ENCODE data around the gene PRKD1.

DNA sequence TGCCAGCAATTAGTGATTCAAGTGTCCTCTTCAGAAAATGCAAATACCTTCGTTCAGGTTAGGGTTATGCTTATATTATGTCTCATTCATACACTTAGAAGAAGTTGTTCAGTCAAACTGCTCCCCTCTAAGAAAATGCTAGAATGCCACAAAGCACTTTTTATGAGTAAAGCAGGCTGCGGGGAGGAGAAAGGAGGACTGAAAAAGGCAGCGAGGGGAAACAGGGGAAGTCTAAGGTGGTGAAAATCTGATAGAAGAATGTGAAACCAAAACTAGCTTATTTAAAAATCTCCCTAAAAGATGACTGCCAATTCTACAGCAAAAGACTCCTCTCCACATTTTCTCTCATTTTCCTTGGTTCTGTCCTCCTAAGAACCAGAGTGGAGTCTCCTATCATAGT lies 70.1 kb downstream of the PRKD1 start:
- TF ChIP-seq POLR2A (IDR thresholded peaks at IDR 0.05), result no peak
- TF ChIP-seq, protein P1, sequence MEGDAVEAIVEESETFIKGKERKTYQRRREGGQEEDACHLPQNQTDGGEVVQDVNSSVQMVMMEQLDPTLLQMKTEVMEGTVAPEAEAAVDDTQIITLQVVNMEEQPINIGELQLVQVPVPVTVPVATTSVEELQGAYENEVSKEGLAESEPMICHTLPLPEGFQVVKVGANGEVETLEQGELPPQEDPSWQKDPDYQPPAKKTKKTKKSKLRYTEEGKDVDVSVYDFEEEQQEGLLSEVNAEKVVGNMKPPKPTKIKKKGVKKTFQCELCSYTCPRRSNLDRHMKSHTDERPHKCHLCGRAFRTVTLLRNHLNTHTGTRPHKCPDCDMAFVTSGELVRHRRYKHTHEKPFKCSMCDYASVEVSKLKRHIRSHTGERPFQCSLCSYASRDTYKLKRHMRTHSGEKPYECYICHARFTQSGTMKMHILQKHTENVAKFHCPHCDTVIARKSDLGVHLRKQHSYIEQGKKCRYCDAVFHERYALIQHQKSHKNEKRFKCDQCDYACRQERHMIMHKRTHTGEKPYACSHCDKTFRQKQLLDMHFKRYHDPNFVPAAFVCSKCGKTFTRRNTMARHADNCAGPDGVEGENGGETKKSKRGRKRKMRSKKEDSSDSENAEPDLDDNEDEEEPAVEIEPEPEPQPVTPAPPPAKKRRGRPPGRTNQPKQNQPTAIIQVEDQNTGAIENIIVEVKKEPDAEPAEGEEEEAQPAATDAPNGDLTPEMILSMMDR (IDR thresholded peaks at IDR 0.05), result no peak
